HG02588 (cell line): ENCODE data around the gene NKD1.

Experiments used
- ATAC-seq: cut with Tn5 transposase; IDR thresholded peaks from one replicate; pipeline ENCODE4 v1.9.1; 2021; ENCODE audit warnings: mild to moderate bottlenecking, moderate library complexity; ENCODE audit not compliant: unreplicated experiment

NKD1 gene

GRCh38 chr16:50598256-50598894, 50.2 kb downstream of the NKD1 start:
- no peak for ATAC-seq

GRCh38 chr16:50598936-50599361, 50.8 kb downstream of the NKD1 start:
- ATAC-seq, result no peak

GRCh38 chr16:50599494-50599893, 51.3 kb downstream of the NKD1 start:
- no peak for ATAC-seq

- ATAC-seq, result no peak
These were observed 52.5 kb downstream of the NKD1 start for GRCh38 chr16:50600582-50601283.

GRCh38 chr16:50601341-50601740, 53.1 kb downstream of the NKD1 start:
- no peak for ATAC-seq

GRCh38 chr16:50602126-50602525, 53.9 kb downstream of the NKD1 start:
- no peak for ATAC-seq

- no peak for ATAC-seq
These were observed 54.5 kb downstream of the NKD1 start for GRCh38 chr16:50602531-50603205.

GRCh38 chr16:50603206-50604064, 55.2 kb downstream of the NKD1 start:
- ATAC-seq, result no peak

GRCh38 chr16:50604065-50604418, 55.8 kb downstream of the NKD1 start:
- no peak for ATAC-seq

- ATAC-seq, result no peak
These were observed 56.4 kb downstream of the NKD1 start for GRCh38 chr16:50604610-50605009.

GRCh38 chr16:50605733-50606430, 57.7 kb downstream of the NKD1 start:
- no peak for ATAC-seq

- ATAC-seq, result no peak
These were observed 58.3 kb downstream of the NKD1 start for GRCh38 chr16:50606431-50607050.

- ATAC-seq, result no peak
These were observed 58.8 kb downstream of the NKD1 start for GRCh38 chr16:50607051-50607431.

GRCh38 chr16:50607447-50607846, 59.3 kb downstream of the NKD1 start:
- no peak for ATAC-seq

- no peak for ATAC-seq
These were observed 59.9 kb downstream of the NKD1 start for GRCh38 chr16:50607970-50608557.

- no peak for ATAC-seq
These were observed 60.9 kb downstream of the NKD1 start for GRCh38 chr16:50609049-50609448.

- ATAC-seq, result no peak
These were observed 61.3 kb downstream of the NKD1 start for GRCh38 chr16:50609471-50609870.

GRCh38 chr16:50610331-50611262, 62.4 kb downstream of the NKD1 start:
- no peak for ATAC-seq
